ENCODE measurements around the gene FAM210B.

DNA sequence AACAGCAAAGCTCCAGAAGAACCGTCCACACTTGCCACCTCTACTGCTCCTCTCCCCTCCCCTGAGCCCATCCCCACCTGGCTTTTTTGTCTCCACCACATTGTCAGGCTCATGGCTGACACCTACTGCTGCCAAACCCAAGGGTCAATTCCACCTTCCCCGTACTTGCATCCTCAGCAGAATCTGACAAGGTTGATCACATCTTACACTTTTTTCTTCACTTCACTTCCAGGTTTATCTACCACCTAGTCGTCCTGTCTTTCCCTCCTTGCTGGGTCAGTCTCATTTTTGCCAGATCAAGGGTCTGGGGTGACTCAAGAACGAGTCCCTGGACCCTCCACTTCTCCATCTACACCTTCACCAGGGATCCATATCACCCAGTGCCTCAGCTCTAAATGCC is 30.1 kb downstream of the FAM210B start:
- TF ChIP-seq EZH2 (IDR thresholded peaks at IDR 0.05; ENCODE audit: low read depth, low read length, severe bottlenecking) (no peak), SRF (IDR thresholded peaks at IDR 0.05; ENCODE audit: low read depth, low read length) (no peak), CBX5 (IDR thresholded peaks at IDR 0.05; ENCODE audit: low read depth, low read length) (no peak), POLR2A (IDR thresholded peaks at IDR 0.05; ENCODE audit: control extremely low read depth in 1 of 2, low read depth in 2 of 2, low read length in 2 of 2) (no peak), FOSL1 (IDR thresholded peaks at IDR 0.05; ENCODE audit: insufficient read depth, low read depth, low read length) (no peak), YY1 (IDR thresholded peaks at IDR 0.05; ENCODE audit: low read depth, low read length) (no peak), MAFK (IDR thresholded peaks at IDR 0.05; ENCODE audit: low read depth, low read length) (no peak), SP2 (IDR thresholded peaks at IDR 0.05; ENCODE audit: low read length) (no peak), NRF1 (IDR thresholded peaks at IDR 0.05; ENCODE audit: low read depth, low read length) (no peak), KDM5A (IDR thresholded peaks at IDR 0.05; ENCODE audit: low read length) (no peak), BRCA1 (IDR thresholded peaks at IDR 0.05; ENCODE audit: low read depth, low read length) (no peak), RXRA (IDR thresholded peaks at IDR 0.05; ENCODE audit: insufficient read depth, low read depth, low read length) (no peak)
- TF ChIP-seq, protein P1, sequence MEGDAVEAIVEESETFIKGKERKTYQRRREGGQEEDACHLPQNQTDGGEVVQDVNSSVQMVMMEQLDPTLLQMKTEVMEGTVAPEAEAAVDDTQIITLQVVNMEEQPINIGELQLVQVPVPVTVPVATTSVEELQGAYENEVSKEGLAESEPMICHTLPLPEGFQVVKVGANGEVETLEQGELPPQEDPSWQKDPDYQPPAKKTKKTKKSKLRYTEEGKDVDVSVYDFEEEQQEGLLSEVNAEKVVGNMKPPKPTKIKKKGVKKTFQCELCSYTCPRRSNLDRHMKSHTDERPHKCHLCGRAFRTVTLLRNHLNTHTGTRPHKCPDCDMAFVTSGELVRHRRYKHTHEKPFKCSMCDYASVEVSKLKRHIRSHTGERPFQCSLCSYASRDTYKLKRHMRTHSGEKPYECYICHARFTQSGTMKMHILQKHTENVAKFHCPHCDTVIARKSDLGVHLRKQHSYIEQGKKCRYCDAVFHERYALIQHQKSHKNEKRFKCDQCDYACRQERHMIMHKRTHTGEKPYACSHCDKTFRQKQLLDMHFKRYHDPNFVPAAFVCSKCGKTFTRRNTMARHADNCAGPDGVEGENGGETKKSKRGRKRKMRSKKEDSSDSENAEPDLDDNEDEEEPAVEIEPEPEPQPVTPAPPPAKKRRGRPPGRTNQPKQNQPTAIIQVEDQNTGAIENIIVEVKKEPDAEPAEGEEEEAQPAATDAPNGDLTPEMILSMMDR (IDR thresholded peaks at IDR 0.05; ENCODE audit: control extremely low read depth in 1 of 3, insufficient read depth in 1 of 3, low read depth in 1 of 3, low read length in 3 of 3), result no peak
- TF ChIP-seq, protein P2, sequence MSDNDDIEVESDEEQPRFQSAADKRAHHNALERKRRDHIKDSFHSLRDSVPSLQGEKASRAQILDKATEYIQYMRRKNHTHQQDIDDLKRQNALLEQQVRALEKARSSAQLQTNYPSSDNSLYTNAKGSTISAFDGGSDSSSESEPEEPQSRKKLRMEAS (IDR thresholded peaks at IDR 0.05), result no peak

All from H1 (cell line).